ENCODE data around the gene PTPRC.
A peak's percentile ranks its signal among the peaks of the same experiment; 100 is the strongest.

PTPRC gene

DNA sequence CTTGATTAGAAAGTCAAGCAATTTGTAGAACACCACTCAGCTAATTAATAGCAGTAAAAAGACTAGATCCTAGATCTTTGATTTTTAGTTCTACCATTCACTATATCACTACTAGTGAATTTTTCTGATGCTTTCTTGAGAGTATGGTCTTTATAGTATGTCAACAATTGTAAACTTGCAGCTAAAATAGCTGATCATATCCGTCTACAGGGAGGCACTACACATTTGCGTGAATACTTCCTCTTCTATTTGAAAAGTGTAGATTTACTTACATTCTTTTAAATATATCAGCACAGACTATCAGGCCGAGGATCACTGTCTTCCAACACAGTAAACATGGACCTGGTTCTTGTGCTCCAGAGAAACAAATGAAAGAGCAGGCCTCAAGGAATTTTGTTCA, 18.6 kb upstream of the PTPRC start:
- no peak for DNase-seq

DNA sequence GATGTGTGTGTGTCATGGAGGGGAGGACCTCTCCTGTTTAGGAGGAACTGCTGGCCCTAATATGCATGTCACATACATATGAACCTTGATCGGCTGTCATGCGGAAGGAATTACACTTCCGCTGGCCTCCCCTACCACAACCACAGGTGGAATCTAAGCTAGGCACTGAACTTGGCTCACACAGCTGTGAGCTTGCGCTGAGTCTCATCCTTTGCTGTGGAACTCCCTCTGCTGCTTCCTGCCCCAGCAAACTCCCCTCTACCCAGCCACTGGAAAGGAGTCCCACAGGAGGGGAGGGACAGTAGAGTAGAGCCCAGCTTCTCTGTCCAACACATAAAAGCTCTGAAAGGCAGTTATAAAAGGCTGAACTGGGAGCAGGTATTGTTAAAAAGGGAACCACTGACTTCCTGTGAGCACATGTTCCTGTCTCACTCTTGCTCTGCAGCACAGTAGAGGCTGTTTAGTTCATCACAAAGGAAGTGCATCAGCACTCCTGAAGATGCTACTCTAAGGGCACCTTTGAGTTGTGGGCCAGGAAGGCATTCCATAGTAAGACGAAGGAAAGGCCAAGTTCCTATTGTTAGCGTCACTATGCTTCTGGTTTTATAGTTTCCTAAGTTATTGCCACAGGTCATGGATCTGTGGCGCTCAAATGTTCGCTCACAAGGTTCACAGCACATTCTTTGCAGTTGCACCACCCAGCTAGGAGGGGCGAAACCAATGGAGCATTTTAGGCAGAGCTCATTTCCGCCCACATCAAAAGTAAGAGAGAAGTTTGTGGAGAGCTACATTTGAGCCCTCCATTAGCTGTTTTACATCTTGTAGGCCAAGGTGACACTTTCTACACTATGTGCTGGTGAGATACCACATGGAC, 17.7 kb upstream of the PTPRC start:
- peak; percentile 51 for DNase-seq

DNA sequence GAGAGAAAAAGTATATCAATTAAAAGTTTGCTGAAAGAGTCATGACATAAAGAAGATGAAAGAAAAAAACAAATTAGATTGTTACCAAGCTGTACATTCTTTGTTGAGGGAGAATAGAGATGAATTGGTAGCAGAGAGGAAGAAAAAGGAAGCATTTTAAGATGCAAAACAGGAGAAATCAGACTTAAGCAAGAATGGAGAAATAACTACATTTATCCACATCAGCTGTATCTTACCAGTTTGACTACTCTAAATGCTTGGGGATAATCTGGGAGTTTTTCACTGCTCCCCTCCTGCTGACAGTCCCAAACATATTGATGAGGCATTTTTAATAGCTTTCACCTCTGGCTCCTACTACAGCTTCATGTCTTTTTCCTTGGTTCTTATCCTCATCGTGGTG, 16.8 kb upstream of the PTPRC start:
- no peak for DNase-seq

DNA sequence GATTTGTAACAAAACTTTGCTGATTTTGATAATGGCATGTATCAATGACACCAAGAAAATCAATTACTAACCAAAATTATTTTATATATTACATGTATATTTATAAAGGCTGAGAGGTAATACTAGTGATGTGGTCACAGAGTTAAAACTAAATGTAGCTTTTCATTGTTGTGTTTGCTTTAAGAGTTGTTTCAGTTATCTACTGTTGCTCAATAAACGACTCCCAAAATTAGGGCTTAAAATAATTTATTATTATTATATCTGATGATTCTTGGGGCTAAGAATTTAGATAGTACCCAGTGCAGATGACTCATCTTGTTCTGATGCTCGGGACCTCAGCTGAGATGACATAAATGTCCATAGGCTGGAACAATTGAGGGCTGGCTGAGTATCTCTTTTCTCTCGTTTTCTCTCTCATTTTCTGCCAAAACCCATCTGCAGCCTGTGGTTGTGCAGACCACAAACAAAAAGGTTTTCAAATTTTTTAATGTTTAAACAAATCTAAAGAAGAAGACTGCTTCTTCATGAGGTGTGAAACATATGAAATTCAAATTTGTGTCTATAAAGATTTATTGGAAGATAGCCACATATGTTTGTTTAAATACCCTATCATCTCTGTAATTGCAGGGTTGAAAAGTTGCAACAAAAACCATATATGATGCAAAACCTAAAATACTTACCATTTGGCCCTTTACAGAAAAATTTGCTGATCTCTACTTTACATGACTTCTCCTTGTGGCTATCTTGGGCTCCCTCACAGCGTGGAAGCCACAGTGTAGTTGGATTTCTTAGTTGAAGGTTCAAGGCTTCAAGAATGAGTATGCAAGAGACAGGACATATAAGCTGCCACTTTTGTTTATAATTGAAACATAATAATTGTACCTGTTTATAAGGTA, 14.8 kb upstream of the PTPRC start:
- DNase-seq, result no peak

DNA sequence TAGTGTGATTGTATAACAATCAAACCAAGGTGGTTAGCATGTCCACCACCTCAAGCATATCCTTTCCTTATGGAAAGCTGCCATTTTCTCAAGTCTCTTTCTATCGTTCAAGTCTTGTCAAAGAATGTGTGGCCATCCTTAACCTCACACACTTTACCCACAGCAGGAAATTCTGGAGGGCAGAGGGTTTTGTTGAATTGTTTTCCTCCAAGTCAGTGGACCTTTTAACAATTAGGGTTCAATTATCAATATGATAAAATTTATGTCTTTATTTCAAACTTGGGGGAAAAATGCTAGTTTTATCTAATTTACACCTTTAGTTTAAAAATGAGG, 14.2 kb upstream of the PTPRC start:
- no peak for DNase-seq

DNA sequence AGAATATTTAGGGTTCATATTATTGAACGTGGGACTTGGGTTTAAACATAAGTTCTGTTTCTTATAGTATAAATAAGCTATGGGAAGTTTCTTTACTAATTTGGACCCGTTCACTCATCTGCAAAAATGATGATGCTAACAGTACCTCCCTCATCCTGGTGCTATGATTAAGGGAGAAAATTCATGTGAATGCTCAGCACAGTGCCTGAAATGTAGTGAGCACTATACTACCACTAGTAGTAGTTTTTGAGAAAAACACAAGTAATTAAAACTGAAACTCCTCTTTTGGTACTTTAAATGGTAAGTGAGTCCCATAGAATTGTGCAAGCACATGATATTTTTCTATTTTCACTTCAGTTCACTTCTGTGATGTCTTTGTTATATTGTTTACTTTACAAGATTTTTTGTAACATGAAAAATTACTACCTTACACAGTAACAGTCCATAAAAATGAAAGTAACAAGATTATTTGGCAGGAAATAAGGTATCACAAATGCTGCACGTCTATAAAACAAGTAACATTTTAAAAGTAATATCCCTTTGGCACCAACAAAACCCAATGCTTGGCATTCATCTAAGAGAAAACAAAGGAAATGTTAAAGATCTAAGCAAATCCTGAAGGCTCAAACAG, 11.3 kb upstream of the PTPRC start:
- DNase-seq, result no peak

DNA sequence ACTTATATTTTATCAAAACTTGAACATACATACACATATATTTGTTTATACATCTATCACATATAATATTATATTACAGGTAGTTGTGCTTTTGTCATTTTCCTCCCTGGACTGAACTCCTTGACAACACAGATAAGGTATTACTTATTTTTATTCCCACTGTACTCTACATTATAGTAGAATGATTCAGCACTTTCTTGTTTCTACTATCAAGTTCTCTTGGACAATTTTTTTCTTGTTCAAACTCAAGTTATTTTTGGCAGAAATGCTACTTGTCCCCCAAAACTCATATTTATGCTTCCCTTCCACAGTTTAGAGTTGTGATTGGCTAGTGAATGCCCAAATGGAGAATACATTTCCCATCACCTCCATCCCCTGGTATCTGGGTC, 10.8 kb upstream of the PTPRC start:
- DNase-seq, result no peak

DNA sequence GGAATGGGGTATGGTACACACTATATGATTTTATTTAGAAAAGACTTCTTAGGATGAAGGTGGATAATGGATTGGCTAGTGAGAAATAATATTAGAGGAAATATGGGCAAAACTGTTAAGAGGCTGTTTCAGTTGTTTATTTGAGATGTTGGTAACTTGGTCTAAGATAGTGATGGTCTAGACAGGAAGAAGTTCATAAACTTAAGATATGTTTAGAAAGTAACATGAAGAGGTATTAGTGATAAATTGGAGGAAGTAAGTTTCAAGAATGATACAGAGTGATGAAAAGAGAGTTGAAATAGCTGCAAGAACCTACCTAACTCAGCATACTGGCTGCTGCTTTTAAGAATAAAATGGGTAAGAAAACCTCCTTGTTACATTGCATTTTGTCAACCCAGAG, 9.2 kb upstream of the PTPRC start:
- DNase-seq, result no peak

DNA sequence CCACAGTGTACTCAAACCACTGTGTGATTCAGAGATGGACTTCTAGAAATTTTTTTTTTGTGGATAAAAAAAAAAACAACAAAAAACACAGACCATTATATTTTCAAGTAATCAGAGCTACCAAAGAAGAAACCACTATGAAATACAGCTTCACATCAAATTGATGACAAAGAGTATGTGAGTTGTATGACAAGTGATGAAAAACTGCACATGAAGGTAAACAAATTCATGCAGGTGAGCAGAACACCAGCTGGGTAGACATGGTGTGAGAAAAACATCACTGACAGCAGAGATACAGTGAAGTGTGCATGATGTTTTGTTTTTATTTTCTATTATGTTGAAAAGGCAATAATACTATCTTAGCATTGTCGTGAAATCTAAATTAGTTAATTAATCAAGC, 8.0 kb upstream of the PTPRC start:
- no peak for DNase-seq

DNA sequence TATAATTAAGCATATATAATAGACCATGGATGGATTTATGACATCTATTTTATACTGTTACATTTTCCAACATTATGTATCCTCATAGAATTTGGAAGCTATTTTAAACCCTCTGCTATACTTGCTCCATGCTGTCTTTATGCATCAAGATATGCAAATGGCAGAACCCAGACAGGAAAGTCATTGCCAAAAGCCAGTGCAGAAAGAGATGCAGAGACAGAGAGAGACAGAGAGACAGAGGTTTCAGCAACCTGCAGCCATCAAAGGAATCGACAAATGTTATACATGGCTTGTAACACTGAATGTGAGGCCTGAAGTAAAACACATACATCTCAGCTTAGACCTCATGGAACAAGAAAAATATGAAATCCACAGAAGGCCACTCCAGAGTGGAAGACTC, 7.5 kb upstream of the PTPRC start:
- no peak for DNase-seq

DNA sequence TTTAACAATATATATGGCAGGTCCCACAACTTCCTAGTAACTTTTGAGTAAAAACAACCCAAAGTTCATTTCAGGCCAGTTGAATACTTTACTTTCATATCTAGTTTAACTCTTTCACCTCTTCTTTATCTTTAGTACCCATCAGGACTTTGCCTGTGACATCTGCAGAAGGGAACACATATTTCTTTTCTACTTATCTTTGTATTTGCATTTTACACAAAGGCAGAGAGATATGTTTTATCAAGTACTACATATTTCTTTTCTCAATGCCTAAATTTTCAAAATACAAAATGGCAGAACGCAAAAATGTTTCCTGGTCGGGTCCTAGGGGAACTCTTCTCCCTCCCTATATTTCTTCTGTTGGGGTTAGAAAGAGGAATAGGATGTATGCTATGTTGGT, 6.8 kb upstream of the PTPRC start:
- DNase-seq, result no peak

DNA sequence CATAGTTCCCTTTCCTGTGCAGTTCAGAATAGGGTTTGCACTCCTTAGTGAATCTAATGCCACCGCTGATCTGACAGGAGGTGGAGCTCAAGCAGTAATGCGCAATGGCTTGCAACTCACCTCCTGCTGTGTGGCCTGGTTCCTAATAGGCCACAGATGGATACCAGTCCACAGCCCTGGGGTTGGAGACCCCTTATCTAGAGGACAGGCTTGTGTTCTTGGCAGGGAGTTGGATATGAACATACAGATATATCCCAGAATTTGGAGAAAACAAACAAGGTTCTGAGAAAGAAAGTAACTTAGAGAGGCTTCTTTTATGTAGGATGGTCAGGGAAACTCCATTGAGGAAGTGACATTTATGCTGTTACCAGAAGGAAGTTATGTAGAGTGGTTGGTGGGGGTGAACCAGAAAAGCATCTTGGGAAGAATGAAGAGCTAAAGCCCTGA, 5.1 kb upstream of the PTPRC start:
- DNase-seq, result peak; percentile 84

DNA sequence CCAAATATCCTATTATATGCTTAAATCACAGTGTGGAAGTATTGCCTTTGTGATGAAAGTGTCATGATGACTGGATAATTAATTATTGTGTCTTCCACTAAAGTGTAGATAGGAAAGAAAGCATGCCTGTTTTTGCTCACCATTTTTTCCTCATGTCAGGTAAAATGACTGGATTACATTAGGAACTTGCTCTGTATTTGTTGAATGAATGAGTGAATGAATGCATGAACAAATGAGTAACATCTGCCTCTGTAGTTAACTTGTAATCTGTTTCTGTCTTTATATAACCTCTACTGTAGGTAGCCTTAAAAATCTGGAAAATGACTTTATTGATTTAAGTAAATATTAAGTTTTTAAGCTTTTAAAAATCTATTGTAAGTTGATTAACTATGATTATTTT, 2.9 kb upstream of the PTPRC start:
- no peak for DNase-seq

DNA sequence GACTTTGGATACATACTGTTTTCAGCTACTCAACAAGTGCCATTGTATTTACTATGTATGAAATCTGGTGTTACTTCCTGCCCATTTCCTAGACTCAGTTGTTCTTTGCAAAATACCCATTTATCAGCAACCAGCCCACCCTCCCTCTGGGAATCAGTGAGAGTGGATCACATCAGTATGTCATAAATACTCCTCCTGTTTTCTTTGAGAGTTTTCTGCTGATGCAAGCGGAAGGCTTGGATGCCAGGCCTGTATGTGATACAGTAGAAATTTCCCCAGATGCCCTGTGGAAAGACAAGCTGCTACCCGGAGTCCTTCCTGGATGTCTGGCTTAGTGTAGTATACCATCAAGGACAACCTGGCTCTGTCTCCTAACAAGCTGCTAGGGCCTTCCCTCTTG, 2.4 kb upstream of the PTPRC start:
- DNase-seq, result no peak

DNA sequence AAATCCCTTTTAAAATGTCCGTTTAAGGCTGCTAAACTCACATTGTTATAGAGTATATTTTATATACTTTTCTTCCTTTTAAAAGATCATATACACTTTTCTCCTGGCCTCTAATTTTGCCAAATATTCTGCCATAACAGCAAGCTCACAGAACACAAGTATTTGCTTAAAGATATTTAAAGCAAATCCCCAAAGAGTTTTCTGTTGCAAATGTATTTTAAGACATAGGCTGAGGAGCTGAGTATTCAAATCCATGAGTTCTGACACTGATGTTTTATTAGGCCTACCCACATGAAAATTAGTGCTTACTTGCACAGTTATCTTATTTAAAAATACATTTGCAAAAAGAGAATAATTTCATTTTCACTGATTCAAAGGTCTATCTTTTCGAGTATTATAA, 1.7 kb upstream of the PTPRC start:
- DNase-seq, result no peak

DNA sequence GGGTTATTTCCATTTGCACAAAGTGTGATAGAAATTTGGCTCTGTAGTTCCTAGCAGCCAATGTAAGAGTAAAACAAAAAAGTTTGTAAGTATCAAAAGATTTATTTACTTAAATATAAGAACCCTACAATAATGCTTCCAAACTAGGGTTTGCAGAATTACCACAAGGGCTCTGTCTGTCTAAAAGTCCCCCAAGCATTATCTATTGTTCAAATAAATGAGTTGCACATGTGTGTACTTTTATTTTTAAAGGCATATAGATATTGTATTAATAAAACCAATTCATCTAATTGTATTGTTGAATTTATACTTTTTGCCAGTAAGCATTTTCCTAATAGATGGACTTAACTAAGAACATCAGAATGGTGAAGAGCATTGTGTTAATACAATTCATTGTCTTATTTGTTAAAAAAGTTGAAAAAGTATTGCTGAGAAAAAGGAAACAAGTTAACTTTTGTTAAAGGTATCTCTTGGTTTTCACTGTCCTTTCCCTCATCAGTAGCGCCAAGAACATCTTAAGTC, 863 bp upstream of the PTPRC start:
- DNase-seq, result no peak

DNA sequence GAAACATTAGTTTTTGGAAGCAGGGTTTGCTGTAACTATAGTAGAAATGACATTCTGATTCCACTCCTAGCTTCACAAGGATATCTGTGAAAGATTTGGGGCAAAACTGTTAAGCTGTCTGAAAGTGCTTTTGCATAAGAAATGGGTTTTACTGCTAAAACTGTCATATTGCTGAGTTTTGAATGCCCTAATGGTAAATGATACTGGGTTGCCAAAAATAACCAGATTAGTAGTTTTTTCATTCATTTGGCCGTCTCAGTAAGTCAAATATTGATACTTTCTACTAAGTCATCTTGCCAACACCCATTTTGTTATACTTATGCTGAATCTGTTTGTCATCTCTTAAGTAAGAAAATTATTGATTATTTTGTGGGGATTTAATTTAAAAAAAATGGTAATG, 399 bp upstream of the PTPRC start:
- no peak for DNase-seq

DNA sequence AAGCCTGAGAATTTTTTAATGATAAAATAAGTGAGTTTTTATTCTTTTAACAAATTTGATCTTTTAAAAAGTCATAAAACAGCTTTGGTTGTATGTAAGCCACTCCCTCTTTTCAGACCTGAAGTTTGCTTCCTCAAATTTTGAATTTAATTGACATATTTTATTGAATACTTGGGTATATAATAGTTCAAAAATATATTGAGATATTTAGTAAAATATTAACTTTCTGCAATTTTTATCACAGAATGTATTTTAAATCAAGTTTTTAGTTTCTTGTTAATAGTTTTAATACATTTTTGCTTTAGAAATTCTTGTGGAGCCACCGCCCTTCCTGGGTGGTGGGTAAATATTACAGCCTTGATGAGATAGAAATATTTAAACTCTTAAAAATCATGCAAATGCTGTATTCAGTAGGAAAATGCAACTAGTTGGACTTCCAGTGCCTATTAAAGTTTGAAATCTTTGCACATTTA, 867 bp downstream of the PTPRC start:
- peak; percentile 22 for DNase-seq

DNA sequence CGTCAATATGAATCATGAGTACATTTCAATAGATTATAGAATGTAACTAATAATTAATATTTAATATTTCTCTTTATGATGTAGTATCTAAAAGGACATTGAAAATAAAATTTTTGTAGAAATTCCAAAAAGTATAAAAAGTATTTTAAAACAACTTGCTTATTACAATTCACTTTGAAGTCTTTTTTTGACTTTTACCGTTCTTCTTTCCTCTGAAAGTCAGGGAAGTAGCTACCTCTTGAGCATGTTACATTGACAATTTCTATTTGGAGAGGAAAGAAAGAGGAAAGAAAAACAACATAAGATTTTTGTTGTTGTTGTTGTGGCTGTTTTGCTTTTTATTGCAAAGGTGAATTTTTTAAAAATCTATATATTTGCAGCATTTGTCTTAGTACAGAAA, 1.3 kb downstream of the PTPRC start:
- DNase-seq, result no peak

DNA sequence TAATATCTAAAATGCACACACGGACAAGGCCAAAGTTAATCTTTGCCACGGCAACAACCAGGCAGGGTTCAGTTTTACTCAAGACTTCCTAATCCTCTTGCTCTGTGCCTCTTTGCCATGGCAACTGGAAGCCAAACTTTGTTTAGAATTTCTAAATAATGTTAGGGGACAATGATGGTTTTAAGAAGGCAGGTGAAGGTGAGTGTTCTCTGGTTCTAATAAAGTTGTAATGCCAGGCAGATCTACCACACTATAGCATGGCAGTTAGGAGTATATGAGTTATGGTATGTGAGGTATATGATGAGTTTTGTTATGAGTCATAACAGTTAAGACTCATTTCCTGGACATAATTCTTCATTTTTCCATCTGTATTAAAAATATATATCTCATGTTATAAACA, 2.7 kb downstream of the PTPRC start:
- peak; percentile 61 for DNase-seq

DNA sequence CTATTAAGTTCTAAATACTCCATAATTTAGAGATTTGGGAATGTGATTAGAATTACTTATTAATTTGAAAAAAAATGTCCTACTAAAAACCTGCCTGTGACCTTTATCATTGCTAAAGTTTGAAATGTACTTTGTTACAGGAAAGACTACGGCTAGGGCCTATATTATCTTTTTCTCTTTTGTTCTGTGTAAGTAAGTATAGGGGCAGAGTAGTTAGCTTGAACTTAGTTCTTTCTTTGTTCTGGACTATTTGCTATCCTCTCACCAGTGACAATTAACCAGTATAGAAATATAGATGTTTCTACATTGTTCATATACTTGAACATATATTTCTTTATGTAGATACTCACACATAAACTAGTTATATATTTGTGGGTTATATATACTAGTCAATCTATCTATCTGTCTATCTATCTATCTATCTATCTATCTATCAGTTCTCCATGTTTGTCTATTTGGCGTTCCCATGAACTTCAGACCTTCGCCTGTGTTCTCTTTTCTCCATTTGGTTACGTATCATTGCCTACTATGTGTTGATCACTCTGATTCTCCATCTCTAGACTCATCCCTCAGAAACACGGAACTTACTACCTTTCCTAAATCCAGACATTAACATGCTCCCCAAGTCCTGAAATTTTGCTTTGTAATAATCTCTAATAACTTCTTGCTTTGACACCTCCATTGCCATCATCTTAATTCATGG, 3.3 kb downstream of the PTPRC start:
- DNase-seq, result no peak

DNA sequence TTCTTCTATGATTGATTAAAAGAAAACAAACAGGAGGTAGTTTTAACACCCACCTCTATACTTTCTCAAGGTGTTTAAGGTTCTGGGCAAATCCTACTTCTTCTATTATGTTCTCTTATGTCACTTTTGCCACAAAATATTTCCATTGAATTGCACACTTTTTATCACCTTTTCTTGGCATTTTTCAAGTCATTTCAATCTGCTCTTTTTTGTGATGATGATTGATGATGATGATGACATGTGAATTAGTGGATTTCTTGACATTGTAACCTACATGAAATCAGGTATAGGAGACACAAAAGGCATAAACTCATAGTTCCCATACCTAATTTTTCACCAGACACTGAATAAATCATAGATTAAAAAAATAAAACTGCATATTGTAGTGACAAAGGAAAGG, 4.1 kb downstream of the PTPRC start:
- DNase-seq, result no peak

DNA sequence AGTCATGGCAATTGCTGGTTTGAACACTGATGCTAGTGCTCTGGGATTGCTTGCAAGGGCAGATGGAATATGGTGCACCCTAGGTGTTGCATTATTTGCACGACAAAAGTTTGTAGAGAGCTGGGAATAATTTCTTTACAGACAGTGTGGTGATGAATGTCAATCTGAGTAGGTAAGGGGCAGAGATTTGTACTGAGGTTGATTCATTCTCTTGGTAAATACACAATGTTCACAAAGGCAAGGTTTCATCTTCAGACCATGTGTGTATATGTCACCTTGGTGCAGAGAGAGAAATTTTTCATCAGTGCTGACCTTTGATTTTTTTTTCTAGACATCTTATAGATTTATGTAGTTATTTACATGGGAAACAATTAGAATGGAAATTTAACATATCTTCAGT, 5.0 kb downstream of the PTPRC start:
- no peak for DNase-seq

All from MV-4-11 (cell line).